Naive thymus-derived CD4-positive, alpha-beta T cell (primary cell): ENCODE results near the gene TRIM5. TPM values are rescaled to one million over a fixed set of nuclear protein-coding genes. Genes with fewer than 3 reads are reported as not detected.
"Not testable (repeated sequence)": the region's sequence is repeated elsewhere in the genome, so short reads cannot be mapped to it uniquely, and the experiment has no call there.

Experiments used
- ATAC-seq: fragments of 150-1000 bp; cut with Tn5 transposase; 2 replicates; pipeline ENCODE4 v1.10.0; 2021; ENCODE audit warnings: mild to moderate bottlenecking, moderate library complexity
- CTCF ChIA-PET: fragments of 350-600 bp; sonication (Branson Sonifier 250); formaldehyde crosslinking; loops from one replicate; lab custom pipeline; 2021; ENCODE audit warnings: antibody characterized with exemption; lab: Charles Lee
- POLR2A ChIA-PET: fragments of 350-600 bp; sonication (Branson Sonifier 250); formaldehyde crosslinking; loops from one replicate; lab custom pipeline; 2021; ENCODE audit warnings: antibody characterized with exemption, inconsistent platforms; lab: Charles Lee
- DNase-seq, 9 donors: peaks; one replicate each; pipeline versions ENCODE4 v3.0.0 to v3.0.0-alpha.2; 2020 to 2022; ENCODE audit warnings: mixed read lengths in 1 of 9
- H3K27ac ChIP-seq: one replicate; pipeline ENCODE4 v1.7.0; 2013; ENCODE audit warnings: mild to moderate bottlenecking, low read depth, low read length, moderate library complexity
- H3K27me3 ChIP-seq, 2 donors: one replicate each; pipeline ENCODE4 v1.7.0; 2013; ENCODE audit warnings: low read length in 2 of 2, mild to moderate bottlenecking in 2 of 2, moderate library complexity in 2 of 2; ENCODE audit not compliant: control insufficient read depth in 2 of 2, insufficient read depth in 2 of 2
- H3K36me3 ChIP-seq, 3 experiments: 1 replicate in 2 of 3; 2 replicates in 1 of 3; pipeline ENCODE4 v1.7.0; 2013; ENCODE audit warnings: low read length in 3 of 3, mild to moderate bottlenecking in 3 of 3, moderate library complexity in 1 of 3; ENCODE audit not compliant: insufficient read depth in 3 of 3, control insufficient read depth in 2 of 3
- H3K4me1 ChIP-seq, 2 donors: one replicate each; pipeline ENCODE4 v1.7.0; 2013; ENCODE audit warnings: low read length in 2 of 2, mild to moderate bottlenecking in 2 of 2, moderate library complexity in 1 of 2; ENCODE audit not compliant: control insufficient read depth in 2 of 2, insufficient read depth in 2 of 2
- H3K4me3 ChIP-seq: 2 replicates; pipeline ENCODE4 v1.7.0; 2013; ENCODE audit warnings: mild to moderate bottlenecking, low read length
- H3K9me3 ChIP-seq, 3 experiments: 1 replicate in 2 of 3; 2 replicates in 1 of 3; pipeline ENCODE4 v1.7.0; 2013; ENCODE audit warnings: low read length in 3 of 3; ENCODE audit not compliant: control insufficient read depth in 2 of 3
- H3K27ac Mint-ChIP-seq, 9 donors: one replicate each; pipeline ENCODE4 v1.8.0; 2020 to 2022; ENCODE audit warnings: mixed read lengths in 9 of 9, mild to moderate bottlenecking in 8 of 9, moderate library complexity in 5 of 9, inconsistent platforms in 2 of 9
- H3K27me3 Mint-ChIP-seq, 5 donors: one replicate each; pipeline ENCODE4 v1.8.0; 2021 to 2022; ENCODE audit warnings: mixed read lengths in 5 of 5, mild to moderate bottlenecking in 1 of 5
- H3K36me3 Mint-ChIP-seq, 5 donors: one replicate each; pipeline ENCODE4 v1.8.0; 2020 to 2022; ENCODE audit warnings: mixed read lengths in 5 of 5, mild to moderate bottlenecking in 3 of 5, inconsistent platforms in 1 of 5
- H3K4me1 Mint-ChIP-seq, 7 donors: one replicate each; pipeline ENCODE4 v1.8.0; 2020 to 2022; ENCODE audit warnings: mixed read lengths in 7 of 7, mild to moderate bottlenecking in 3 of 7, inconsistent platforms in 1 of 7
- H3K4me3 Mint-ChIP-seq, 10 donors: one replicate each; pipeline ENCODE4 v1.8.0; 2020 to 2022; ENCODE audit warnings: mild to moderate bottlenecking in 10 of 10, mixed read lengths in 10 of 10, moderate library complexity in 6 of 10, inconsistent platforms in 2 of 10
- H3K9me3 Mint-ChIP-seq, 11 donors: one replicate each; pipeline ENCODE4 v1.8.0; 2020 to 2022; ENCODE audit warnings: mixed read lengths in 11 of 11, mild to moderate bottlenecking in 4 of 11, inconsistent platforms in 1 of 11, moderate library complexity in 1 of 11
- intact Hi-C, 2 donors: fragments of 100-400 bp; cut with micrococcal nuclease; formaldehyde crosslinking; loops; one replicate each; pipeline ENCODE4 v1.15.1; 2023
- polyA plus RNA-seq, 2 donors: library from polyadenylated mRNA; unstranded; fragments of 300-500 nt; fragmentation: Illumina TruSeq; gene quantifications; one replicate each; pipeline ENCODE4 v1.2.3, GENCODE V29; 2021
- total RNA-seq, 6 experiments: library from RNA in 5 of 6; stranded (reverse) in 5 of 6; gene quantifications; 1 replicate in 5 of 6; 2 replicates in 1 of 6; pipeline ENCODE4 v1.2.3 and lab custom pipeline; 2021 to 2026

TRIM5 gene
- total and polyA plus RNA-seq, 7 experiments from 2014 or later, result 10.3 to 36.8 (median 17.6) TPM

- peaks cover 33 to 50% of the 10 kb centered on the region in 2 donors for H3K4me1 ChIP-seq
- not testable (repeated sequence) for H3K36me3 ChIP-seq, H3K27me3 ChIP-seq, ATAC-seq, DNase-seq, H3K9me3 Mint-ChIP-seq, H3K9me3 ChIP-seq, H3K27me3 Mint-ChIP-seq
- Mint-ChIP-seq H3K4me1 (peaks cover 47 to 71% (median 62%) of the 10 kb centered on the region in 7 donors), H3K4me3 (peak overlapping the region; percentile 93 to 100 (median 98)), H3K36me3 (peaks cover 13 to 39% (median 26%) of the 10 kb centered on the region in 5 donors), H3K27ac (peak overlapping the region; percentile 95 to 100 (median 97))
- POLR2A ChIA-PET, result interaction anchor here (0.8 to 1.1 kb wide), 2 partner anchors 9 to 69 kb away, joined by 3 read pairs; no protein-coding TSS in a partner anchor
- intact Hi-C loops, result loop anchor here (2.0 to 5.0 kb wide), 3 partner anchors 13 to 1821 kb away; partner anchors contain the start of gene PPFIBP2 (in 1 of the 2)
- H3K27ac ChIP-seq, result peak overlapping the region; percentile 93
- CTCF ChIA-PET, result interaction anchor here (1.8 kb wide), 1 partner anchor 9 kb away, joined by 4 read pairs; no protein-coding TSS in a partner anchor
- H3K4me3 ChIP-seq, result peak overlapping the region; percentile 81
Measured at GRCh38 chr11:5691238-5691963, 6.5 kb upstream of the TRIM5 start.

GRCh38 chr11:5690736-5691135 is 5.9 kb upstream of the TRIM5 start:
- ChIA-PET POLR2A (interaction anchor here (1.8 to 1.9 kb wide), 2 partner anchors 10 to 13 kb away, joined by 7 to 18 read pairs; no protein-coding TSS in a partner anchor), CTCF (interaction anchor here (0.7 to 1.8 kb wide), 3 partner anchors 9 to 987 kb away, joined by 3 to 4 read pairs (median 3); no protein-coding TSS in a partner anchor)
- H3K27ac Mint-ChIP-seq, result peak overlapping the region; percentile 95 to 100 (median 97)
- no peaks in the 10 kb centered on the region for H3K27me3 Mint-ChIP-seq
- H3K9me3 Mint-ChIP-seq, result no peaks in the 10 kb centered on the region
- peak overlapping the region; percentile 93 to 100 (median 98) for H3K4me3 Mint-ChIP-seq
- ATAC-seq, result no peak
- H3K27ac ChIP-seq, result peak overlapping the region; percentile 93
- no peaks in the 10 kb centered on the region for H3K9me3 ChIP-seq
- peaks cover 40 to 68% (median 60%) of the 10 kb centered on the region in 7 donors for H3K4me1 Mint-ChIP-seq
- peaks cover 9 to 34% (median 21%) of the 10 kb centered on the region in 5 donors for H3K36me3 Mint-ChIP-seq
- no peak for DNase-seq
- H3K27me3 ChIP-seq, result no peaks in the 10 kb centered on the region
- H3K4me3 ChIP-seq, result peak overlapping the region; percentile 81
- H3K36me3 ChIP-seq, result no peaks in the 10 kb centered on the region
- peaks cover 33 to 43% of the 10 kb centered on the region in 2 donors for H3K4me1 ChIP-seq
- intact Hi-C loops, result loop anchor here (1.0 to 5.0 kb wide), 4 partner anchors 14 to 1822 kb away; partner anchors contain the start of gene PPFIBP2 (in 1 of the 2)

DNA sequence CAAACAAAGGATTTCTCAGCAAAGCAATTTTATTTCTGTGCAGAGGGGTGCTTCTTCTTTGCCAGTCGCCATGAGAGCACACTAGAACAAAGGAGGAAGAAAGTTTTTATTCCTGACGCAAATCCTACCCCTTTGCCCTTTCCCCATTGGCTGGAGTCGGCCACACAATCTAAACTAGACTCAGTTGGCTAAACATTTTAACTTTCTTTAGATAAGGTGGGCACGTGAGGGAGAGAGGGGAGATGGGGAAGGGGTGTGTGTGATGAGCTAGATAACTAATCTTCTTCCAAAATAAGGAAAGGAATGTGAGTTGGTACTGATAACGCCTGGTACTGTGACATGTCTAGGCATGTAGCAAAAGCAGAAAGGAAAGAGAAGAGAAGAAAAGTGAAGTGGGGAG is 5.3 kb upstream of the TRIM5 start:
- no peaks in the 10 kb centered on the region for H3K36me3 ChIP-seq
- no peaks in the 10 kb centered on the region for H3K9me3 Mint-ChIP-seq
- H3K4me3 Mint-ChIP-seq, result peak overlapping the region; percentile 93 to 100 (median 98)
- no peaks in the 10 kb centered on the region for H3K9me3 ChIP-seq
- intact Hi-C loops, result loop anchor here (1.0 to 5.0 kb wide), 4 partner anchors 15 to 1822 kb away; partner anchors contain the start of gene PPFIBP2 (in 1 of the 2)
- no peak for DNase-seq
- no peak for ATAC-seq
- peak overlapping the region; percentile 93 for H3K27ac ChIP-seq
- H3K36me3 Mint-ChIP-seq, result peaks cover 9 to 34% (median 19%) of the 10 kb centered on the region in 5 donors
- H3K27ac Mint-ChIP-seq, result peak overlapping the region; percentile 95 to 100 (median 97)
- POLR2A ChIA-PET, result interaction anchor here (0.9 to 2.2 kb wide), 4 partner anchors 10 to 15 kb away, joined by 5 to 18 read pairs (median 7); no protein-coding TSS in a partner anchor
- H3K4me3 ChIP-seq, result peak overlapping the region; percentile 81
- H3K4me1 ChIP-seq, result peaks cover 29 to 40% of the 10 kb centered on the region in 2 donors
- no peaks in the 10 kb centered on the region for H3K27me3 ChIP-seq
- peaks cover 38 to 68% (median 57%) of the 10 kb centered on the region in 7 donors for H3K4me1 Mint-ChIP-seq
- no peaks in the 10 kb centered on the region for H3K27me3 Mint-ChIP-seq
- CTCF ChIA-PET, result interaction anchor here (0.7 to 1.8 kb wide), 4 partner anchors 10 to 987 kb away, joined by 3 to 4 read pairs (median 3); no protein-coding TSS in a partner anchor

DNA sequence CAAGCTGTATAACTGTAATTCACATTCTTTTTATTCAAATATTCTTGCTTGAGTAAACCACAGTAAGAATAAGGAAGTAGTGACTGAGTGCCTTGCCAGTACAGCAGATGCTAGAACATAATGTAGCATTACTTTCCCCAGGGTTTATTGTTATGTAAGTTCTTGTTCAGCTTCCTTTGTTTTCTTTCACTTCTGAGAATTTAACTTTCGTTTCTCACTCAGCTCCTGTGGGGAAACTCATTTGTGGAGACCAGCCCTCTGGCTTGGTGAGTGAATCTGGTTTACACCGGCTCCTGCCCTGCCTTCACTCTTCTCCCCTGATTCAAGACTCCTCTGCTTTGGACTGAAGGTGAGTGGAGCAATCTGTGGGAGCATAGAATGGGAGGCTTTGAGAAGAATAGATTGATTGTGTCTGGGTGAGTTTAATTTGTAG is 4.7 kb upstream of the TRIM5 start, which contains the start of gene TRIM22:
TRIM22 (plus strand) TSS at position 240 of the 433 bp plus-strand sequence. CDS start 6,443 bp downstream, outside the sequence.
- no peaks in the 10 kb centered on the region for H3K27me3 Mint-ChIP-seq
- DNase-seq (peak in 8 of 9 donors; percentile 51 to 79 (median 68)), ATAC-seq (peak; percentile 69)
- H3K4me3 Mint-ChIP-seq, result peak within 1 kb of the TSS; percentile 93 to 100 (median 98)
- no peaks in the 10 kb centered on the region for H3K36me3 ChIP-seq
- intact Hi-C loops, result loop anchor here (1.0 to 10.0 kb wide), 11 partner anchors 12 to 1058 kb away; partner anchors contain the start of genes ARFIP2 (in 2 of the 2), TIMM10B (in 2 of the 2), FHIP1B (in 1 of the 2) and ILK (in 1 of the 2)
- peaks cover 25 to 36% of the 10 kb centered on the region in 2 donors for H3K4me1 ChIP-seq
- H3K36me3 Mint-ChIP-seq, result peaks cover 9 to 30% (median 13%) of the 10 kb centered on the region in 5 donors
- ChIA-PET POLR2A (interaction anchor here (0.6 to 2.2 kb wide), 5 partner anchors 11 to 794 kb away, joined by 3 to 18 read pairs (median 7); no protein-coding TSS in a partner anchor), CTCF (interaction anchor here (0.7 to 1.5 kb wide), 4 partner anchors 12 to 24 kb away, joined by 3 to 6 read pairs (median 3); no protein-coding TSS in a partner anchor)
- peak within 1 kb of the TSS; percentile 95 to 100 (median 97) for H3K27ac Mint-ChIP-seq
- H3K4me1 Mint-ChIP-seq, result peaks cover 35 to 68% (median 57%) of the 10 kb centered on the region in 7 donors
- no peaks in the 10 kb centered on the region for H3K9me3 Mint-ChIP-seq
- no peaks in the 10 kb centered on the region for H3K9me3 ChIP-seq
- peak within 1 kb of the TSS; percentile 93 for H3K27ac ChIP-seq
- H3K4me3 ChIP-seq, result peak within 1 kb of the TSS; percentile 81
- no peaks in the 10 kb centered on the region for H3K27me3 ChIP-seq

GRCh38 chr11:5688482-5688881 is 3.6 kb upstream of the TRIM5 start:
- ATAC-seq (no peak), DNase-seq (no peak)
- H3K4me1 ChIP-seq, result peaks cover 15 to 33% of the 10 kb centered on the region in 2 donors
- Mint-ChIP-seq H3K27me3 (no peaks in the 10 kb centered on the region), H3K4me1 (peaks cover 32 to 69% (median 57%) of the 10 kb centered on the region in 7 donors), H3K36me3 (peaks cover 4 to 30% (median 8%) of the 10 kb centered on the region in 5 donors), H3K27ac (peak overlapping the region; percentile 68 to 100 (median 95)), H3K9me3 (peaks cover 0 to 1% (median 0%) of the 10 kb centered on the region in 11 donors), H3K4me3 (peak overlapping the region in 9 of 10 donors; percentile 21 to 100 (median 94))
- H3K36me3 ChIP-seq, result no peaks in the 10 kb centered on the region
- intact Hi-C loops, result loop anchor here (2.0 to 10.0 kb wide), 8 partner anchors 546 to 1059 kb away; partner anchors contain the start of genes ARFIP2 (in 2 of the 2), TIMM10B (in 2 of the 2), FHIP1B (in 1 of the 2) and ILK (in 1 of the 2)
- H3K9me3 ChIP-seq, result no peaks in the 10 kb centered on the region
- H3K27me3 ChIP-seq, result no peaks in the 10 kb centered on the region
- ChIA-PET POLR2A (interaction anchor here (0.6 to 2.2 kb wide), 5 partner anchors 10 to 128 kb away, joined by 3 to 7 read pairs (median 3); no protein-coding TSS in a partner anchor), CTCF (interaction anchor here (0.6 to 1.5 kb wide), 3 partner anchors 13 to 116 kb away, joined by 3 to 10 read pairs (median 3); no protein-coding TSS in a partner anchor)
- H3K4me3 ChIP-seq, result no peak overlapping the region
- peak overlapping the region; percentile 93 for H3K27ac ChIP-seq
